Activated naive CD8-positive, alpha-beta T cell treated with anti-CD3 and anti-CD28 coated beads, Interleukin-2, amount 50 U/mL, for 24 hours (primary cell): ENCODE measurements around the gene OR6S1.
"Not testable (repeated sequence)": the region's sequence is repeated elsewhere in the genome, so short reads cannot be mapped to it uniquely, and the experiment has no call there.

Experiments used
- ATAC-seq: fragments of 150-1000 bp; cut with Tn5 transposase; one replicate; pipeline ENCODE4 v1.10.0; 2021
- DNase-seq: peaks from one replicate; pipeline ENCODE4 v3.0.0; 2021
- H3K27ac Mint-ChIP-seq: one replicate; pipeline ENCODE4 v1.8.0; 2021; ENCODE audit warnings: mild to moderate bottlenecking, mixed read lengths
- H3K27me3 Mint-ChIP-seq: one replicate; pipeline ENCODE4 v1.8.0; 2021; ENCODE audit warnings: mixed read lengths
- H3K36me3 Mint-ChIP-seq: one replicate; pipeline ENCODE4 v1.8.0; 2021; ENCODE audit warnings: low read depth, mixed read lengths
- H3K4me1 Mint-ChIP-seq: one replicate; pipeline ENCODE4 v1.8.0; 2021; ENCODE audit warnings: mixed read lengths
- H3K4me3 Mint-ChIP-seq: one replicate; pipeline ENCODE4 v1.8.0; 2021; ENCODE audit warnings: mild to moderate bottlenecking, moderate library complexity, mixed read lengths
- H3K9me3 Mint-ChIP-seq: one replicate; pipeline ENCODE4 v1.8.0; 2021; ENCODE audit warnings: mixed read lengths

The OR6S1 gene

DNA sequence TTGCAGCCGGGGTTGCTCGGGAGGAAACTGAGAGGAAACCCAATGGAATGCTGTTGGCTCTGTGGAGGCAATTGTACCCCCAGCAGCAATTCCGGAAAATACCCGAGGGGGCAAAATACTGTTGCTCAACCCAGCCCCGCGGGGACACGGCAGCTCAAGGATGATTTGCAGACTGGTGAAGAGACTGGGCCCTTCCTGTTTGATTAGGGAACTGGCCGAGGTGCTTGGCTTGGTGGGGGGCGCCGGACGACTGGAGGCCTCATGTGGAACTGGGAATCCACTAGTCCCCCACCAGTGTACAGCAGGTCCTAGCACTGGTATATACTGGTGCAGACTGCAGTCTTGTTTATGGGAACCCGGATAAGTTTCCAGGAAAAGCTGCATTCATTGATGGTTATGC is 40.0 kb downstream of the OR6S1 start:
- DNase-seq (no peak), ATAC-seq (no peak)
- Mint-ChIP-seq H3K4me3 (no peak overlapping the region), H3K4me1 (no peaks in the 10 kb centered on the region), H3K27ac (no peak overlapping the region), H3K36me3 (no peaks in the 10 kb centered on the region), H3K27me3 (no peaks in the 10 kb centered on the region), H3K9me3 (no peaks in the 10 kb centered on the region)

DNA sequence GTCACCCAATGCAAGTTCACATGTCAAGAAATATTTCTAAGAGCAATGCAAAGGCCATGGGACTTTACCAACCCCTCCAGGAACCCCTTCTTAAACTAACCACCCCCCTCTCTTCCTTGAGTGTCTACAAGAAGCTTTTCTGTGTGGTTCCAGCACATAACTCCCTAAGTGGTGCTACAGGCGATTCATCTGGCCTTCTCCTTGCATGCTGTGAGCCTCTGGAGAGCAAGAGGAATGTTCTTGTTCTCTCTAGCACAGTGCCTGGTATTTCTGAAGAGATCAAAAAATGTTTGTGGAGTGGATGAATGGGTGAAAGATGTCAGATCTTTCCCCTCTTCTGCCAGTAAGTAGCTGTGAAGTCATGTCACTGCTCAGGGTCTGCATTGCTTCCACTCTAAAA is 44.4 kb downstream of the OR6S1 start:
- peaks cover 2% of the 10 kb centered on the region for H3K4me1 Mint-ChIP-seq
- ATAC-seq (no peak), DNase-seq (no peak)
- no peak overlapping the region for H3K27ac Mint-ChIP-seq
- no peaks in the 10 kb centered on the region for H3K36me3 Mint-ChIP-seq
- no peaks in the 10 kb centered on the region for H3K9me3 Mint-ChIP-seq
- no peaks in the 10 kb centered on the region for H3K27me3 Mint-ChIP-seq
- no peak overlapping the region for H3K4me3 Mint-ChIP-seq

DNA sequence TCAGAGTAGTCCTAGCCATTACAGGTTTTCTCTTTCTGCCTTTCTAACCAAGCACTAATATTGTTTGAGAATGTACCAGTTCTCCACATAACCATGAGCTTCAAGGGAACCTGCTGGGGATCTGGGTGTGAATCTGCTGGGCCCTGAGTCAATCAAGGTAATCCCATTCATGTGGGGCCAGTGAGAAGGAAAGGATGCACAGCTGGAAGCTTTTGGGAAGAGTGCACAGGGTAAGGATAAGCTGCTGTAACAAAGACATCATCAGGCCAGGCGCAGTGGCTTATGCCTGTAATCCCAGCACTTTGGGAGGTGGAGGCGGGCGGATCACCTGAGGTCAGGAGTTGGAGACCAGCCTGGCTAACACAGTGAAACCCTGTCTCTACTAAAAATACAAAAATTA is 45.8 kb downstream of the OR6S1 start:
- not testable (repeated sequence) for DNase-seq, H3K4me1 Mint-ChIP-seq, ATAC-seq, H3K36me3 Mint-ChIP-seq, H3K27ac Mint-ChIP-seq, H3K4me3 Mint-ChIP-seq, H3K27me3 Mint-ChIP-seq, H3K9me3 Mint-ChIP-seq

DNA sequence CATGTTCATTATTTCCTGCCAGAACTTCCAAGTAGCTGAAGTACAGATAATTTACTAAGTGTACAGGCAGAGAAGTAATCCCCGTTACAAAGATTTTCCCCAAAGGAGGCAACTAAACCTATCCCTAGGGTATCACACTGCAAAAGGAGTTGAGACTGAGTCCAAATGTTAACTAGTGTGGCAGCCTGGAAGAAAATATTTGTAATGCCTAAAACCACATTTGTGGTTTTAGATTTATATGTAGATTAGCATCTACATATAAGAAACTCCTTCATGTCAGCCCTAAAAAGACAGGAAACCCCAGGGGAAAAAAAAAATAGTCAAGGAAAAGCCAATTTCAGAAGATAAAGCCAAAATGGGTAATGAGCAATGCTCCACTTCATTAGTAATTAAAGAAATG is 48.9 kb downstream of the OR6S1 start:
- ATAC-seq (no peak), DNase-seq (no peak)

DNA sequence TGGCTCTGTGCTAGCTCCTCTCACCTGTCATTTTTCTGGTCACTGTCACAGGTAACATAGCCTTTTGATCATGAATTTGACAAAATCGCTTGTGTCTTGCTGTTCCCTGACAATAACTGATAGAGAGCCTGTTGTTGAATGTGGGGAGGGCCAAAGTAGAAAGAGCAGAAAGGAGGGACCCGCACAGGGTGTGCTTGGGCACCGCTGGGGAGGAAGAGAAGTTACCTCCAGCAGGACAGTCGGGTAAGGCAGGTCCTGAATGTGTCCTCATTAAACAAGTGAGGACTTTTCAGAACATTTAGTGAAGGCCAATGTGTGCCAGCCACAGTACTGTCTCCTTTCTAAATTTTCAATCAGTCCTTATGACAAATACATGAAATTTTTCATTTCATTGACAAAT is 50.3 kb downstream of the OR6S1 start, which contains the start of gene RNASE12:
Gene RNASE12, minus strand, starts transcription at position 142 of the 400 bp plus-strand sequence. CDS start 653 bp downstream, outside the sequence.
- DNase-seq: no peak
- no peak within 1 kb of the TSS for H3K4me3 Mint-ChIP-seq
- H3K36me3 Mint-ChIP-seq: no peaks in the 10 kb centered on the region
- H3K27me3 Mint-ChIP-seq: no peaks in the 10 kb centered on the region
- H3K9me3 Mint-ChIP-seq: peaks cover 3% of the 10 kb centered on the region
- peaks cover 2% of the 10 kb centered on the region for H3K4me1 Mint-ChIP-seq
- no peak for ATAC-seq
- no peak within 1 kb of the TSS for H3K27ac Mint-ChIP-seq

More for the DNA sequence above, 48.9 kb downstream of the OR6S1 start:
- Mint-ChIP-seq H3K9me3 (no peaks in the 10 kb centered on the region), H3K27me3 (no peaks in the 10 kb centered on the region), H3K27ac (no peak overlapping the region), H3K4me1 (peaks cover 2% of the 10 kb centered on the region), H3K36me3 (no peaks in the 10 kb centered on the region), H3K4me3 (no peak overlapping the region)
